Pancreas (tissue), 10 donors: ENCODE results near the gene RIMBP2. TPM values are rescaled to one million over a fixed set of nuclear protein-coding genes. Genes with fewer than 3 reads are reported as not detected.
"Not testable (repeated sequence)": the region's sequence is repeated elsewhere in the genome, so short reads cannot be mapped to it uniquely, and the experiment has no call there.

Experiments used
- ATAC-seq, 4 donors: fragments of 200-7000 bp; cut with Tn5 transposase; one replicate each; pipeline versions ENCODE4 v1.8.0 to v1.9.1; 2020; ENCODE audit warnings: mild to moderate bottlenecking in 4 of 4, moderate library complexity in 4 of 4
- DNase-seq, 6 donors: peaks; one replicate each; pipeline ENCODE4 v3.0.0-alpha.2; 2020
- FAIRE-seq: peaks from 2 replicates; lab custom pipeline; 2012; peaks lifted over from hg19 to GRCh38; lab: Jason Lieb, UNC
- H3K27ac ChIP-seq, 4 donors: fragments of 200-600 bp; sonication (generic); 1 replicate in 3 of 4; 2 replicates in 1 of 4; pipeline versions ENCODE4 v1.5.0 to v1.8.0; 2020
- H3K27me3 ChIP-seq, 4 donors: fragments of 200-600 bp; one replicate each; pipeline ENCODE4 v1.8.0; 2021
- H3K36me3 ChIP-seq, 3 donors: fragments of 200-600 bp; sonication (generic) in 1 of 3; one replicate each; pipeline versions ENCODE4 v1.5.0 to v1.8.0; 2020 to 2021
- H3K4me1 ChIP-seq, 3 donors: fragments of 200-600 bp; one replicate each; pipeline ENCODE4 v1.8.0; 2021
- H3K4me3 ChIP-seq, 4 donors: fragments of 200-600 bp; sonication (generic) in 2 of 4; one replicate each; pipeline versions ENCODE4 v1.5.0 to v1.8.0; 2020 to 2021
- H3K9me3 ChIP-seq, 4 donors: fragments of 200-600 bp; one replicate each; pipeline ENCODE4 v1.8.0; 2021
- WGBS, 2 donors: extraction: QIAGEN DNeasy Blood & Tissue Kit; methylation state at CpG; one replicate each; pipeline ENCODE4 v1.1.7; 2013; 5-methylcytosine and 5-hydroxymethylcytosine counted together
- intact Hi-C, 3 donors: fragments of 100-400 bp; cut with DNase I; formaldehyde crosslinking; loops; one replicate each; pipeline versions ENCODE4 v1.11.1 to v1.14.2; 2022
- polyA plus RNA-seq, 2 donors: library from polyadenylated mRNA; stranded (reverse); fragments of 200-250 nt; gene quantifications; one replicate each; pipeline ENCODE4 v1.2.3, GENCODE V29; 2013
- total RNA-seq, 6 donors: library from RNA; stranded (reverse); fragmentation: NEBNext Ultra II Directional in 4 of 6; extraction: Animal tissue kit (Norgen Biotek cat#: 25700) in 4 of 6; gene quantifications; one replicate each; pipeline versions ENCODE4 v1.2.1 to v1.2.4, GENCODE V29; 2021 to 2023
- TF ChIP-seq, protein P1 (sequence below), 4 donors: fragments of 200-600 bp; sonication (generic) in 3 of 4; IDR thresholded peaks; one replicate each; pipeline versions ENCODE4 v1.5.0 to v1.8.0; 2021; ENCODE audit warnings: antibody characterized with exemption in 4 of 4
- donor health status: healthy with polysubstance abuse.
- donor health status: DM: no; HTN: no; CAD: no; lungs with moderate emphysema.
- donor health status: DM: no; HTN: no; CAD: no.
- donor health status: control.
- donor health status: control.
- donor health status: Bipolar disorder and iron deficiency.
- donor health status: DM: yes; HTN: yes; CAD: no.
- donor health status: DM: no; HTN: no; CAD: no.
- donor health status: DM: no; HTN: no; CAD: no.
- donor health status: DM: yes; HTN: yes; CAD: no.

RIMBP2 gene
- total and polyA plus RNA-seq, 8 donors: 1.6 to 14.9 (median 3.9) TPM

GRCh38 chr12:130762319-130762675, 46.2 kb upstream of the RIMBP2 start:
- WGBS, 2 donors: 46 to 61% methylated on average over 10 of the region's 10 CpGs
- Histone ChIP-seq H3K36me3 (no peaks in the 10 kb centered on the region), H3K4me3 (no peak overlapping the region), H3K27ac (no peak overlapping the region), H3K9me3 (no peaks in the 10 kb centered on the region), H3K4me1 (no peaks in the 10 kb centered on the region), H3K27me3 (no peaks in the 10 kb centered on the region)
- DNase-seq: no peak
- TF ChIP-seq, protein P1, sequence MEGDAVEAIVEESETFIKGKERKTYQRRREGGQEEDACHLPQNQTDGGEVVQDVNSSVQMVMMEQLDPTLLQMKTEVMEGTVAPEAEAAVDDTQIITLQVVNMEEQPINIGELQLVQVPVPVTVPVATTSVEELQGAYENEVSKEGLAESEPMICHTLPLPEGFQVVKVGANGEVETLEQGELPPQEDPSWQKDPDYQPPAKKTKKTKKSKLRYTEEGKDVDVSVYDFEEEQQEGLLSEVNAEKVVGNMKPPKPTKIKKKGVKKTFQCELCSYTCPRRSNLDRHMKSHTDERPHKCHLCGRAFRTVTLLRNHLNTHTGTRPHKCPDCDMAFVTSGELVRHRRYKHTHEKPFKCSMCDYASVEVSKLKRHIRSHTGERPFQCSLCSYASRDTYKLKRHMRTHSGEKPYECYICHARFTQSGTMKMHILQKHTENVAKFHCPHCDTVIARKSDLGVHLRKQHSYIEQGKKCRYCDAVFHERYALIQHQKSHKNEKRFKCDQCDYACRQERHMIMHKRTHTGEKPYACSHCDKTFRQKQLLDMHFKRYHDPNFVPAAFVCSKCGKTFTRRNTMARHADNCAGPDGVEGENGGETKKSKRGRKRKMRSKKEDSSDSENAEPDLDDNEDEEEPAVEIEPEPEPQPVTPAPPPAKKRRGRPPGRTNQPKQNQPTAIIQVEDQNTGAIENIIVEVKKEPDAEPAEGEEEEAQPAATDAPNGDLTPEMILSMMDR (IDR thresholded peaks at IDR 0.05): no peak
- FAIRE-seq: no peak
- peak in 1 of 4 donors; percentile 15 for ATAC-seq
- intact Hi-C loops: no loop called here

DNA sequence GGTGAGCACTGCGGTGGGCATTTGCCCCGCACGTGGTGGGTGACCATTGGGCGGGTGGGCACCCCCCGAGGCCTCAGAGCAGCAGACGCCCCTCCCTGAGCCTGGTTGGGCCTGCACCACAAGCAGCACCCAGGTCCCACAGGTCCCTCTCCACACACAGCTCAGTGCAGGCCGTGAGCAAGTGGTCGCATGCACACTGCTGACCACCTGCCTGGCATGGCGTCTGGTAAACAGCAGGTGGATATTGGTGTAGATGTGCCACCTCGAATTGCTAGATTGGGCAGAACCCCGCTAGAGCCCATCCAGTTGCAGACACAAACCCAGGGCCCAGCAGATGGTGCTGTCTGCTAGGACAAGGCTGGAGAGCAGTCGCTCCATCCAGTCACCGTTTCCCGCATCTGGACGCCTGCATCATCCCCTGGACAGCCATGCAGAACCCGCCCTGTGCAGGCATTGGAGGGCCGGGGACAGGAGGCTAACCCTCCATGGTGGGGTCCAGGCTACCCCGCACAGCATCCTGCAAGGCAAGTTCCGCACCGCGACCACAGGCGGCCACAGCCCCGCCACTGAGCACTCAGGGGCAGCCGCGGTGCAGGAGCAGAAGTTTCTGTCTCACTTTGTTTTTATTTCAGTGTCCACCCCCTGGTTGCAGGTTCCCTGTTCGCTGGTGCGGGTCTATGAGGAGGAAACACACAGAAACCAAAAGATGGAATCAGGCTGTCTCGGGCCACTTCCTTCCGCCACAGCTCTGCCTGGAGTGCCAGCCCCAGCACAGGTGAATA, 45.6 kb upstream of the RIMBP2 start:
- 21 to 28% methylated on average over 29 of the region's 29 CpGs for WGBS, 2 donors
- ATAC-seq (peak in 3 of 4 donors; percentile 63 to 89 (median 78)), FAIRE-seq (no peak), DNase-seq (peak in 1 of 6 donors; percentile 16)
- TF ChIP-seq, protein P1 (IDR thresholded peaks at IDR 0.05): no peak
- Histone ChIP-seq H3K27ac (no peak overlapping the region), H3K9me3 (no peaks in the 10 kb centered on the region), H3K4me1 (no peaks in the 10 kb centered on the region), H3K36me3 (no peaks in the 10 kb centered on the region), H3K27me3 (no peaks in the 10 kb centered on the region), H3K4me3 (no peak overlapping the region)
- intact Hi-C loops: no loop called here

- FAIRE-seq (no peak), DNase-seq (no peak), ATAC-seq (no peak)
- Histone ChIP-seq H3K27ac (no peak overlapping the region), H3K9me3 (no peaks in the 10 kb centered on the region), H3K4me3 (no peak overlapping the region), H3K27me3 (no peaks in the 10 kb centered on the region), H3K4me1 (no peaks in the 10 kb centered on the region), H3K36me3 (no peaks in the 10 kb centered on the region)
- 66 to 79% methylated on average over 3 of the region's 3 CpGs for WGBS, 2 donors
- TF ChIP-seq, protein P1 (IDR thresholded peaks at IDR 0.05): no peak
- intact Hi-C loops: no loop called here
Measured at GRCh38 chr12:130754234-130754901, 38.3 kb upstream of the RIMBP2 start.

DNA sequence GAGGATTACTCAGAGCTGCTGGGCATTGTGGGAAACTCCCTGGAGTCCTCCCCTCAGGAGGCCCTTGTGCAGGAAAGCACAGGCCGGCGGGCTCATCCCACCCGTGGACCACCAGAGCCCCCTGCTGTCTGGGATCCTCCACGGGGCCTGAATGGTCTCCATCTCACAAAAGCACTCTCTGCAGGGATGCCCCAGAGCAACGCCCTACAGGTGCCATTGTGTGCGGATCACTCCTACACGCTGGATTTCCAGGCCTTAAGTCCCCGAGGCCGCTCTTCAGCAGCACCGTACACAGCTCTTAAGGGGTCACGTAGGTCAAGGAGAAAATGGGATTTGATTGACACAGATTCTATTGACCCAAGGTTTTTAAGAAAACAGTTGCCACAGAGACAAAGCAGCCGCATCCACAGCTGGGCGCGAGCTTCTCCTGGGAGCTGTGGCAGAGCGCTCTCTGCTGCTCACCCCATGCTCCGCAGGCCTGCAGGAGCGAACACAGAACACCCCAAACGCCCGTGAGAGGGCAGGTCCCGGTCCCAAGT, 36.7 kb upstream of the RIMBP2 start:
- FAIRE-seq (no peak), DNase-seq (no peak), ATAC-seq (peak in 1 of 4 donors; percentile 13)
- no peaks in the 10 kb centered on the region for H3K27me3 ChIP-seq
- 20 to 27% methylated on average over 20 of the region's 20 CpGs for WGBS, 2 donors
- no peak overlapping the region for H3K27ac ChIP-seq
- intact Hi-C loops: no loop called here
- H3K36me3 ChIP-seq: no peaks in the 10 kb centered on the region
- H3K4me1 ChIP-seq: no peaks in the 10 kb centered on the region
- TF ChIP-seq, protein P1 (IDR thresholded peaks at IDR 0.05): no peak
- no peaks in the 10 kb centered on the region for H3K9me3 ChIP-seq
- no peak overlapping the region for H3K4me3 ChIP-seq

GRCh38 chr12:130752037-130752436, 35.9 kb upstream of the RIMBP2 start:
- H3K27me3 ChIP-seq, H3K4me3 ChIP-seq, H3K9me3 ChIP-seq, intact Hi-C loops, DNase-seq, H3K4me1 ChIP-seq, H3K36me3 ChIP-seq, H3K27ac ChIP-seq, FAIRE-seq, ATAC-seq: not testable (repeated sequence)
- 75% methylated on average over 11 of the region's 11 CpGs for WGBS, 2 donors
